K562 (cell line): ENCODE data around the gene LSM4.

ENCODE experiments used
- CBX8 ChIP-seq: fragments of 200-600 bp; sonication (generic); IDR thresholded peaks from 2 replicates; pipeline ENCODE4 v1.6.1; 2012; ENCODE audit warnings: borderline replicate concordance, mixed run types, low read depth, mild to moderate bottlenecking, moderate library complexity, mixed read lengths, low read length, control low read depth, inconsistent platforms; ENCODE audit not compliant: poor library complexity, severe bottlenecking; ENCODE audit errors: extremely low read depth
- CTCF ChIP-seq, 3 experiments: IDR thresholded peaks in 2 of 3; conservative IDR thresholded peaks in 1 of 3; 2 replicates each; pipeline ENCODE4 v1.5.1; 2011 to 2012; ENCODE audit warnings: low read length in 3 of 3, mild to moderate bottlenecking in 3 of 3, control low read depth in 2 of 3, improper control_type of control experiment in 1 of 3, inconsistent platforms in 1 of 3, low read depth in 1 of 3, mixed read lengths in 1 of 3, moderate library complexity in 1 of 3; ENCODE audit not compliant: insufficient read depth in 2 of 3
- ZBTB26 ChIP-seq: fragments of 450-650 bp; formaldehyde crosslinking; IDR thresholded peaks from 2 replicates; pipeline ENCODE4 v1.4.0; 2022; ENCODE audit warnings: missing genetic modification characterization

- TF ChIP-seq CTCF (IDR thresholded peaks at IDR 0.05 in 2 of 3, conservative IDR thresholded peaks at IDR 0.05 in 1 of 3; ENCODE audit: insufficient read depth in 2 of 3, low read depth in 1 of 3, low read length in 3 of 3), result peak; percentile 87 to 97 (median 96)
- no peak for TF ChIP-seq CBX8
- no peak for TF ChIP-seq ZBTB26 (CRISPR knock-in tag)
Observed at GRCh38 chr19:18328340-18329034, 5.6 kb upstream of the LSM4 start.
